B cell (primary cell): ENCODE data around the gene PNRC2. TPM values are rescaled to one million over a fixed set of nuclear protein-coding genes. Genes with fewer than 3 reads are reported as not detected.

Source experiments
- ATAC-seq: fragments of 200-7000 bp; cut with Tn5 transposase; one replicate; pipeline ENCODE4 v1.10.0; 2021; ENCODE audit warnings: low read depth, mild to moderate bottlenecking, moderate number of reproducible peaks, moderate library complexity
- CTCF ChIA-PET: fragments of 350-600 bp; sonication (Branson Sonifier 250); formaldehyde crosslinking; loops from one replicate; lab custom pipeline; 2021; ENCODE audit warnings: antibody characterized with exemption, inconsistent platforms; lab: Charles Lee
- POLR2A ChIA-PET: fragments of 350-600 bp; sonication (Branson Sonifier 250); formaldehyde crosslinking; loops from one replicate; lab custom pipeline; 2021; ENCODE audit warnings: antibody characterized with exemption; lab: Charles Lee
- DNase-seq: peaks from one replicate; pipeline ENCODE4 v3.0.0; 2013
- H2AFZ ChIP-seq: 2 replicates; pipeline ENCODE4 v1.6.1; 2012; ENCODE audit warnings: mild to moderate bottlenecking, low read depth, low read length; ENCODE audit not compliant: insufficient read depth, poor library complexity, severe bottlenecking
- H3K27ac ChIP-seq, 2 donors: 1 replicate in 1 of 2; 2 replicates in 1 of 2; pipeline ENCODE4 v1.5.1; 2012 to 2013; ENCODE audit warnings: low read length in 2 of 2, mild to moderate bottlenecking in 2 of 2, moderate library complexity in 1 of 2
- H3K27me3 ChIP-seq, 4 experiments: fragments of 200-600 bp in 1 of 4; sonication (generic) in 1 of 4; replicated peaks in 1 of 4; 1 replicate in 2 of 4; 2 replicates in 2 of 4; pipeline versions ENCODE4 v1.6.1 to v1.7.0; 2013 to 2016; ENCODE audit warnings: low read length in 3 of 4, mild to moderate bottlenecking in 2 of 4, mixed read lengths in 1 of 4, moderate library complexity in 1 of 4; ENCODE audit not compliant: insufficient read depth in 4 of 4, control insufficient read depth in 3 of 4; ENCODE audit errors: control extremely low read depth in 1 of 4
- H3K36me3 ChIP-seq, 2 experiments: replicated peaks in 1 of 2; 1 replicate in 1 of 2; 2 replicates in 1 of 2; pipeline versions ENCODE4 v1.6.1 to v1.7.1; 2013; ENCODE audit warnings: low read length in 1 of 2; ENCODE audit not compliant: insufficient read depth in 2 of 2, control insufficient read depth in 1 of 2; ENCODE audit errors: control extremely low read depth in 1 of 2, extremely low read depth in 1 of 2
- H3K4me1 ChIP-seq, 2 donors: fragments of 200-600 bp in 1 of 2; sonication (generic) in 1 of 2; 1 replicate in 1 of 2; 2 replicates in 1 of 2; pipeline versions ENCODE4 v1.5.1 to v1.6.1; 2013 to 2017; ENCODE audit warnings: low read length in 2 of 2; ENCODE audit not compliant: control insufficient read depth in 2 of 2, insufficient read depth in 2 of 2
- H3K4me2 ChIP-seq: replicated peaks from 2 replicates; pipeline ENCODE3; 2012; ENCODE audit warnings: mild to moderate bottlenecking, low read depth, low read length; ENCODE audit not compliant: poor library complexity, severe bottlenecking
- H3K4me3 ChIP-seq, 5 experiments: fragments of 200-600 bp in 1 of 5; sonication (generic) in 1 of 5; 1 replicate in 3 of 5; 2 replicates in 2 of 5; pipeline versions ENCODE4 v1.5.1 to v1.7.0; 2011 to 2016; ENCODE audit warnings: low read length in 4 of 5, mild to moderate bottlenecking in 4 of 5, low read depth in 2 of 5, control low read depth in 1 of 5, moderate library complexity in 1 of 5; ENCODE audit not compliant: insufficient read depth in 1 of 5; ENCODE audit errors: control extremely low read depth in 1 of 5, extremely low read depth in 1 of 5
- H3K79me2 ChIP-seq: fragments of 200-600 bp; sonication (generic); one replicate; pipeline ENCODE4 v1.6.0; 2016; ENCODE audit warnings: low read length; ENCODE audit not compliant: control insufficient read depth, insufficient read depth
- H3K9ac ChIP-seq: fragments of 200-600 bp; sonication (generic); 2 replicates; pipeline ENCODE4 v1.6.1; 2017; ENCODE audit warnings: mild to moderate bottlenecking, low read length, moderate library complexity
- H3K9me3 ChIP-seq, 3 donors: one replicate each; pipeline versions ENCODE4 v1.6.1 to v1.7.1; 2013; ENCODE audit warnings: low read length in 2 of 3; ENCODE audit not compliant: control insufficient read depth in 2 of 3, insufficient read depth in 1 of 3; ENCODE audit errors: control extremely low read depth in 1 of 3
- H4K20me1 ChIP-seq: 2 replicates; pipeline ENCODE4 v1.6.0; 2012; ENCODE audit warnings: mild to moderate bottlenecking, low read length; ENCODE audit not compliant: insufficient read depth, control insufficient read depth, poor library complexity, severe bottlenecking
- H3K27ac Mint-ChIP-seq: one replicate; pipeline ENCODE4 v1.8.0; 2021; ENCODE audit warnings: mixed read lengths
- H3K27me3 Mint-ChIP-seq: one replicate; pipeline ENCODE4 v1.8.0; 2021; ENCODE audit warnings: mixed read lengths
- H3K4me1 Mint-ChIP-seq: one replicate; pipeline ENCODE4 v1.8.0; 2021; ENCODE audit warnings: mixed read lengths
- H3K4me3 Mint-ChIP-seq: one replicate; pipeline ENCODE4 v1.8.0; 2021; ENCODE audit warnings: mixed read lengths
- H3K9me3 Mint-ChIP-seq: one replicate; pipeline ENCODE4 v1.8.0; 2022; ENCODE audit warnings: mixed read lengths; ENCODE audit not compliant: insufficient read depth
- EZH2 ChIP-seq: IDR thresholded peaks from 2 replicates; pipeline ENCODE4 v1.6.1; 2012; ENCODE audit warnings: borderline replicate concordance, low read depth, mild to moderate bottlenecking, moderate library complexity, low read length; ENCODE audit not compliant: insufficient read depth, poor library complexity, severe bottlenecking
- WGBS: methylation state at CpG from one replicate; pipeline ENCODE4 v1.1.5; 2013; ENCODE audit warnings: missing lambda C conversion rate; ENCODE audit not compliant: insufficient coverage; 5-methylcytosine and 5-hydroxymethylcytosine counted together
- intact Hi-C: fragments of 100-400 bp; cut with micrococcal nuclease; formaldehyde crosslinking; loops from one replicate; pipeline ENCODE4 v1.10.0; 2022
- polyA plus RNA-seq: library from polyadenylated mRNA; depleted of rRNA; stranded (reverse); fragments of >200 nt; gene quantifications from 2 replicates; pipeline ENCODE4 v1.2.3, GENCODE V29; 2012
- total RNA-seq, 2 donors: library from RNA; stranded (reverse); fragments of 120-200 nt in 1 of 2; gene quantifications; 1 replicate in 1 of 2; 2 replicates in 1 of 2; pipeline versions ENCODE4 v1.2.3 to v1.2.4, GENCODE V29; 2013 to 2022
- TF ChIP-seq, protein P1 (sequence below): fragments of 200-600 bp; IDR thresholded peaks from one replicate; pipeline ENCODE4 v1.8.0; 2022; ENCODE audit warnings: antibody characterized with exemption, mild to moderate bottlenecking

PNRC2 gene
- total and polyA plus RNA-seq, 2 donors (not counting 1 experiment from before 2014, with no cell fraction given) = 89.8 to 174 TPM

GRCh38 chr1:23953020-23953419 lies 6.6 kb upstream of the PNRC2 start:
- DNase-seq (no peak), ATAC-seq (no peak)
- Mint-ChIP-seq H3K9me3 (no peaks in the 10 kb centered on the region), H3K27ac (peak overlapping the region; percentile 46), H3K27me3 (no peaks in the 10 kb centered on the region), H3K4me3 (no peak overlapping the region), H3K4me1 (peaks cover 43% of the 10 kb centered on the region)
- Histone ChIP-seq H4K20me1 (no peaks in the 10 kb centered on the region), H3K4me1 (peaks cover 33 to 38% of the 10 kb centered on the region in 2 donors), H3K9me3 (peaks cover 0 to 4% (median 0%) of the 10 kb centered on the region in 3 donors), H2AFZ (no peak overlapping the region), H3K36me3 (no peaks in the 10 kb centered on the region), H3K4me3 (no peak overlapping the region), H3K27ac (peak overlapping the region in 1 of 2 donors; percentile 15), H3K9ac (no peak overlapping the region), H3K79me2 (peaks cover 8% of the 10 kb centered on the region), H3K4me2 (no peak overlapping the region), H3K27me3 (no peaks in the 10 kb centered on the region)
- ChIA-PET POLR2A (interaction anchor here (1.1 kb wide), 1 partner anchor 21 kb away, joined by 12 read pairs; no protein-coding TSS in a partner anchor), CTCF (interaction anchor here (0.6 to 1.7 kb wide), 4 partner anchors 10 to 142 kb away, joined by 3 to 6 read pairs (median 4); no protein-coding TSS in a partner anchor)
- no CpG with 5 or more reads among the region's 3 CpGs for WGBS
- intact Hi-C loops = no loop called here
- TF ChIP-seq, protein P1, sequence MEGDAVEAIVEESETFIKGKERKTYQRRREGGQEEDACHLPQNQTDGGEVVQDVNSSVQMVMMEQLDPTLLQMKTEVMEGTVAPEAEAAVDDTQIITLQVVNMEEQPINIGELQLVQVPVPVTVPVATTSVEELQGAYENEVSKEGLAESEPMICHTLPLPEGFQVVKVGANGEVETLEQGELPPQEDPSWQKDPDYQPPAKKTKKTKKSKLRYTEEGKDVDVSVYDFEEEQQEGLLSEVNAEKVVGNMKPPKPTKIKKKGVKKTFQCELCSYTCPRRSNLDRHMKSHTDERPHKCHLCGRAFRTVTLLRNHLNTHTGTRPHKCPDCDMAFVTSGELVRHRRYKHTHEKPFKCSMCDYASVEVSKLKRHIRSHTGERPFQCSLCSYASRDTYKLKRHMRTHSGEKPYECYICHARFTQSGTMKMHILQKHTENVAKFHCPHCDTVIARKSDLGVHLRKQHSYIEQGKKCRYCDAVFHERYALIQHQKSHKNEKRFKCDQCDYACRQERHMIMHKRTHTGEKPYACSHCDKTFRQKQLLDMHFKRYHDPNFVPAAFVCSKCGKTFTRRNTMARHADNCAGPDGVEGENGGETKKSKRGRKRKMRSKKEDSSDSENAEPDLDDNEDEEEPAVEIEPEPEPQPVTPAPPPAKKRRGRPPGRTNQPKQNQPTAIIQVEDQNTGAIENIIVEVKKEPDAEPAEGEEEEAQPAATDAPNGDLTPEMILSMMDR = no peak
- TF ChIP-seq EZH2 = no peak

GRCh38 chr1:23957096-23957495 lies 2.5 kb upstream of the PNRC2 start:
- Histone ChIP-seq H3K4me3 (no peak overlapping the region), H2AFZ (no peak overlapping the region), H4K20me1 (peaks cover 8% of the 10 kb centered on the region), H3K4me1 (peaks cover 51 to 55% of the 10 kb centered on the region in 2 donors), H3K27me3 (no peaks in the 10 kb centered on the region), H3K9ac (no peak overlapping the region), H3K9me3 (no peaks in the 10 kb centered on the region), H3K36me3 (peaks cover 1 to 14% of the 10 kb centered on the region in 2 experiments), H3K4me2 (peak overlapping the region; percentile 90), H3K27ac (peak overlapping the region; percentile 93 to 98), H3K79me2 (peaks cover 29% of the 10 kb centered on the region)
- Mint-ChIP-seq H3K27ac (peak overlapping the region; percentile 68), H3K4me3 (peak overlapping the region; percentile 100), H3K4me1 (peaks cover 63% of the 10 kb centered on the region), H3K27me3 (no peaks in the 10 kb centered on the region), H3K9me3 (no peaks in the 10 kb centered on the region)
- ATAC-seq = no peak
- WGBS = 94% methylated on average over 4 of the region's 7 CpGs
- DNase-seq = no peak
- ChIA-PET CTCF (interaction anchor here (0.6 to 4.3 kb wide), 13 partner anchors 10 to 212 kb away, joined by 3 to 40 read pairs (median 6); no protein-coding TSS in a partner anchor), POLR2A (interaction anchor here (0.8 to 4.6 kb wide), 3 partner anchors 25 to 46 kb away, joined by 3 to 36 read pairs (median 10); no protein-coding TSS in a partner anchor)
- intact Hi-C loops = no loop called here
- TF ChIP-seq EZH2 = no peak
- TF ChIP-seq, protein P1 = no peak
